PC-3 (cell line): Measurements from ENCODE around the gene PVALEF. TPM values are rescaled to one million over a fixed set of nuclear protein-coding genes. Genes with fewer than 3 reads are reported as not detected.

Source experiments
- ATAC-seq: fragments of 200-7000 bp; cut with Tn5 transposase; 2 replicates; pipeline ENCODE4 v1.9.1; 2020; ENCODE audit warnings: mild to moderate bottlenecking, moderate library complexity
- BruUV-seq: library from RNA; stranded (reverse); fragments of 400-500 nt; replicated peaks from 2 replicates; lab custom pipeline; 2021; lab: Mats Ljungman, UMichigan
- CTCF ChIA-PET: fragments of 300-600 bp; sonication (Branson Sonifier 250); formaldehyde crosslinking; loops from one replicate; lab custom pipeline; 2022; ENCODE audit warnings: antibody characterized with exemption; lab: Charles Lee
- POLR2A ChIA-PET: fragments of 300-600 bp; sonication (Branson Sonifier 250); formaldehyde crosslinking; loops from one replicate; lab custom pipeline; 2022; ENCODE audit warnings: antibody characterized with exemption; ENCODE audit not compliant: unreplicated experiment; lab: Charles Lee
- DNase-seq: peaks from one replicate; pipeline ENCODE4 v3.0.0-alpha.2; 2015
- H2AFZ ChIP-seq: fragments of 300-600 bp; sonication (generic); 2 replicates; pipeline ENCODE4 v1.6.0; 2016; ENCODE audit warnings: antibody characterized with exemption, low read length
- H3F3A ChIP-seq: fragments of 300-600 bp; sonication (generic); one replicate; pipeline ENCODE4 v1.6.0; 2017; ENCODE audit warnings: antibody characterized with exemption, low read length, control low read depth, mild to moderate bottlenecking; ENCODE audit not compliant: unreplicated experiment
- H3K27ac ChIP-seq: fragments of 300-600 bp; sonication (generic); 2 replicates; pipeline ENCODE4 v1.5.1; 2016; ENCODE audit warnings: mild to moderate bottlenecking, low read length
- H3K27me3 ChIP-seq: fragments of 300-600 bp; sonication (generic); 2 replicates; pipeline ENCODE4 v1.6.1; 2016; ENCODE audit warnings: low read length, mixed read lengths
- H3K36me3 ChIP-seq: fragments of 300-600 bp; sonication (generic); 2 replicates; pipeline ENCODE4 v1.6.1; 2016; ENCODE audit warnings: low read depth, mixed run types, low read length, mixed read lengths
- H3K4me1 ChIP-seq: fragments of 300-600 bp; sonication (generic); 2 replicates; pipeline ENCODE4 v1.5.1; 2016; ENCODE audit warnings: low read length; ENCODE audit not compliant: insufficient read depth
- H3K4me2 ChIP-seq: fragments of 300-600 bp; sonication (generic); 2 replicates; pipeline ENCODE4 v1.6.0; 2016; ENCODE audit warnings: low read length
- H3K4me3 ChIP-seq: fragments of 300-600 bp; sonication (generic); 2 replicates; pipeline ENCODE4 v1.5.1; 2016; ENCODE audit warnings: mild to moderate bottlenecking, low read length, mixed read lengths
- H3K79me2 ChIP-seq: fragments of 300-600 bp; sonication (generic); 2 replicates; pipeline ENCODE4 v1.6.1; 2017; ENCODE audit warnings: low read length, mixed read lengths
- H3K9ac ChIP-seq: fragments of 300-600 bp; sonication (generic); 2 replicates; pipeline ENCODE4 v1.6.0; 2016; ENCODE audit warnings: mild to moderate bottlenecking, low read length
- H3K9me2 ChIP-seq: fragments of 300-600 bp; sonication (generic); replicated peaks from 2 replicates; pipeline ENCODE4 v1.6.1; 2016; ENCODE audit warnings: mixed run types, low read length, mixed read lengths
- H3K9me3 ChIP-seq: fragments of 300-600 bp; sonication (generic); 2 replicates; pipeline ENCODE4 v1.6.1; 2016; ENCODE audit warnings: low read length, mixed read lengths
- H4K20me1 ChIP-seq: fragments of 300-600 bp; sonication (generic); 2 replicates; pipeline ENCODE4 v1.6.1; 2016; ENCODE audit warnings: low read length, mixed read lengths
- CTCF ChIP-seq: fragments of 300-600 bp; sonication (generic); conservative IDR thresholded peaks from 2 replicates; pipeline ENCODE4 v1.5.1; 2017; ENCODE audit warnings: antibody characterized with exemption, low read depth, mild to moderate bottlenecking, low read length
- EZH2 ChIP-seq: fragments of 300-600 bp; sonication (generic); IDR thresholded peaks from one replicate; pipeline ENCODE4 v1.6.1; 2017; ENCODE audit warnings: antibody characterized with exemption, mild to moderate bottlenecking, low read length; ENCODE audit not compliant: unreplicated experiment
- EZH2phosphoT487 ChIP-seq: fragments of 300-600 bp; sonication (generic); IDR thresholded peaks from 2 replicates; pipeline ENCODE4 v1.6.1; 2018; ENCODE audit warnings: mild to moderate bottlenecking, antibody characterized with exemption, low read length, borderline replicate concordance
- intact Hi-C: fragments of 100-400 bp; cut with micrococcal nuclease; formaldehyde crosslinking; loops from 2 replicates; pipeline ENCODE4 v1.9.0; 2023
- total RNA-seq: library from RNA; depleted of rRNA; stranded (reverse); fragments of >200 nt; gene quantifications from 2 replicates; pipeline ENCODE4 v1.2.3, GENCODE V29; 2014

The PVALEF gene
- total RNA-seq, 1 experiment from 2014 or later = not detected

DNA sequence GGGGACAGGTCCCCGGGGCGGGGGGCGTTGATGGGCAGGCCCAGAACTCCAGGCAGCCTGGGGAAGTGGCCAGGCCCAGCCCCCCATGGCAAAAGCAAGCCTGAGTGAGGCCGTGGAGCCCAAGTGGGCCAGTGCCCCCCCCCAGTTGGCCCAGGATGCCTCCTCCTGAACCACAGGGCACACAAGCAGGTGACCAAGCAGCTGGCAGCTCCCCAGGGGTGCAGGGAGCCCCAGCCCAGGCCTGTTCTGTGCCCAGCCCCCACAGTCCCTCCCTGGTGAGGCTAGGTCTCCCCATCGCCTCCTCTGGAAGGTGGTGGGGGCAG lies 38.2 kb upstream of the PVALEF start:
- POLR2A ChIA-PET = no interaction called here
- Histone ChIP-seq H3K4me3 (no peak overlapping the region), H3K4me1 (0 out of 2 replicates have a peak, but pooled peaks cover 4% of the 10 kb centered on the region), H3K9me3 (no peaks in the 10 kb centered on the region), H3K79me2 (no peaks in the 10 kb centered on the region), H2AFZ (no peak overlapping the region), H3F3A (no peaks in the 10 kb centered on the region), H3K9ac (no peak overlapping the region), H3K27me3 (no peaks in the 10 kb centered on the region), H3K9me2 (no peaks in the 10 kb centered on the region), H3K4me2 (no peak overlapping the region), H3K36me3 (no peaks in the 10 kb centered on the region), H4K20me1 (no peaks in the 10 kb centered on the region), H3K27ac (no peak overlapping the region)
- ATAC-seq (no peak), DNase-seq (no peak)
- TF ChIP-seq EZH2phosphoT487 = no peak
- TF ChIP-seq EZH2 = no peak
- no peak for TF ChIP-seq CTCF
- CTCF ChIA-PET = no interaction called here
- intact Hi-C loops = no loop called here
- no TSS peak for BruUV-seq

GRCh38 chr17:81127526-81128177 lies 37.7 kb upstream of the PVALEF start:
- Histone ChIP-seq H3K4me2 (no peak overlapping the region), H2AFZ (no peak overlapping the region), H3K79me2 (no peaks in the 10 kb centered on the region), H3K9ac (no peak overlapping the region), H3K27ac (no peak overlapping the region), H3K4me3 (no peak overlapping the region), H3K4me1 (0 out of 2 replicates have a peak, but pooled peaks cover 4% of the 10 kb centered on the region), H3K27me3 (no peaks in the 10 kb centered on the region), H3K9me3 (no peaks in the 10 kb centered on the region), H4K20me1 (no peaks in the 10 kb centered on the region), H3K36me3 (no peaks in the 10 kb centered on the region), H3F3A (no peaks in the 10 kb centered on the region), H3K9me2 (no peaks in the 10 kb centered on the region)
- TF ChIP-seq CTCF (no peak), EZH2phosphoT487 (no peak), EZH2 (no peak)
- intact Hi-C loops = no loop called here
- POLR2A ChIA-PET = no interaction called here
- no TSS peak for BruUV-seq
- CTCF ChIA-PET = no interaction called here
- ATAC-seq (no peak), DNase-seq (no peak)

DNA sequence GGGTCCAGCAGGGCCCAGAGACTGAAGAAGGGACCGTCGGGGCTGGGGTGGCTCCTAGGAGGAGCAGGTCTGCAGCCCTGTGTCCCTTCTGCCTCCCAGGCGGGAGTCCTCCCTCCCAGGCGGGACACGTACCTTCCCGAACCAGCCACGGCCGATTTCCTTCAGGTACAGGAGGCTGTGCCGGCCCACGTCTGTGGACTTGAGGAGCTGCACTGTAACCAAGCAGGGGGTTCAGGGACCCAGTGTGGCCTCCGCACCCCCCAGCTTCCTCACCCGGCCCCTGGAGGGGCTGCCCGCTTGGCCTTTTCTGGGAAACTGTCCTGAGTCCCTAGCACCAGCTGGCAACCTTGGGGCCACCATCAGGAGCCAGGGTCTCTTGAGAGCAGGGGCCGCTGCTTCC lies 37.0 kb upstream of the PVALEF start:
- Histone ChIP-seq H3K4me2 (no peak overlapping the region), H3K4me1 (0 out of 2 replicates have a peak, but pooled peaks cover 4% of the 10 kb centered on the region), H3K4me3 (no peak overlapping the region), H3K79me2 (no peaks in the 10 kb centered on the region), H2AFZ (no peak overlapping the region), H3K9me3 (no peaks in the 10 kb centered on the region), H3K9me2 (no peaks in the 10 kb centered on the region), H3K9ac (no peak overlapping the region), H3K36me3 (no peaks in the 10 kb centered on the region), H3K27me3 (no peaks in the 10 kb centered on the region), H3F3A (no peaks in the 10 kb centered on the region), H3K27ac (no peak overlapping the region), H4K20me1 (no peaks in the 10 kb centered on the region)
- no TSS peak for BruUV-seq
- no peak for DNase-seq
- intact Hi-C loops = no loop called here
- TF ChIP-seq CTCF (no peak), EZH2phosphoT487 (no peak)
- POLR2A ChIA-PET = no interaction called here
- ATAC-seq = no peak
- CTCF ChIA-PET = no interaction called here
